HepG2 (cell line): ENCODE results near the gene PPFIA4. TPM values are rescaled to one million over a fixed set of nuclear protein-coding genes. Genes with fewer than 3 reads are reported as not detected.

Experiments used
- ATAC-seq: fragments of 200-7000 bp; cut with Tn5 transposase; 3 replicates; pipeline ENCODE4 v1.9.1; 2020; ENCODE audit warnings: mild to moderate bottlenecking, moderate library complexity
- BruUV-seq: library from RNA; stranded (reverse); fragments of 400-500 nt; replicated peaks from 2 replicates; lab custom pipeline; 2021; lab: Mats Ljungman, UMichigan
- CTCF ChIA-PET: fragments of 300-600 bp; formaldehyde crosslinking; extraction: SDS; loops from one replicate; lab custom pipeline; 2021; ENCODE audit warnings: low total read pairs, inconsistent platforms, low intra/inter-chr PET ratio; lab: Yijun Ruan, JAX
- POLR2A ChIA-PET: fragments of 350-600 bp; sonication (Branson Sonifier 250); formaldehyde crosslinking; loops from one replicate; lab custom pipeline; 2020; ENCODE audit warnings: antibody characterized with exemption, inconsistent platforms; lab: Yijun Ruan, JAX
- DNase-seq: peaks from one replicate; pipeline ENCODE4 v3.0.0-alpha.2; 2015; ENCODE audit warnings: low spot score
- FAIRE-seq: peaks from 3 replicates; lab custom pipeline; 2011; peaks lifted over from hg19 to GRCh38; lab: Jason Lieb, UNC
- H2AFZ ChIP-seq: one replicate; pipeline ENCODE4 v1.6.1; 2011; ENCODE audit warnings: low read length, inconsistent platforms
- H3K27ac ChIP-seq: fragments of 300-600 bp; 3 replicates; pipeline ENCODE4 v1.8.0; 2011; ENCODE audit warnings: mixed run types, mild to moderate bottlenecking, mixed read lengths, low read length, inconsistent platforms; ENCODE audit not compliant: insufficient read depth; ENCODE audit errors: extremely low read length
- H3K27me3 ChIP-seq, 2 experiments: fragments of 200-600 bp in 1 of 2; 2 replicates in 1 of 2; 3 replicates in 1 of 2; pipeline versions ENCODE4 v1.6.0 to v1.8.0; 2011; ENCODE audit warnings: low read length in 2 of 2, mild to moderate bottlenecking in 2 of 2, moderate library complexity in 2 of 2, inconsistent platforms in 1 of 2; ENCODE audit not compliant: insufficient read depth in 2 of 2, control insufficient read depth in 1 of 2
- H3K36me3 ChIP-seq, 2 experiments: fragments of 200-600 bp in 1 of 2; replicated peaks in 1 of 2; 2 replicates in 1 of 2; 3 replicates in 1 of 2; pipeline versions ENCODE4 v1.5.1 to v1.8.0; 2011; ENCODE audit warnings: low read length in 2 of 2, inconsistent platforms in 1 of 2; ENCODE audit not compliant: insufficient read depth in 2 of 2, control insufficient read depth in 1 of 2
- H3K4me1 ChIP-seq: 2 replicates; pipeline ENCODE4 v1.5.1; 2012; ENCODE audit warnings: low read length, inconsistent platforms; ENCODE audit not compliant: insufficient read depth
- H3K4me2 ChIP-seq: 2 replicates; pipeline ENCODE4 v1.6.0; 2011; ENCODE audit warnings: low read depth, low read length, inconsistent platforms
- H3K4me3 ChIP-seq, 3 experiments: fragments of 200-600 bp in 1 of 3; sonication (generic), shearing (Covaris generic) in 1 of 3; replicated peaks in 1 of 3; 2 replicates each; pipeline ENCODE4 v1.5.1; 2011 to 2016; ENCODE audit warnings: low read length in 3 of 3, inconsistent platforms in 2 of 3, low read depth in 2 of 3, mild to moderate bottlenecking in 2 of 3, control low read depth in 1 of 3, mixed read lengths in 1 of 3; ENCODE audit not compliant: insufficient read depth in 1 of 3
- H3K79me2 ChIP-seq: one replicate; pipeline ENCODE4 v1.6.1; 2011; ENCODE audit warnings: low read length, inconsistent platforms; ENCODE audit not compliant: insufficient read depth
- H3K9ac ChIP-seq: 2 replicates; pipeline ENCODE4 v1.6.0; 2011; ENCODE audit warnings: mild to moderate bottlenecking, low read depth, low read length, inconsistent platforms; ENCODE audit not compliant: insufficient read depth
- H3K9me3 ChIP-seq: 2 replicates; pipeline ENCODE4 v1.5.1; 2012; ENCODE audit warnings: mild to moderate bottlenecking, low read length
- H4K20me1 ChIP-seq: 2 replicates; pipeline ENCODE4 v1.6.0; 2011; ENCODE audit warnings: inconsistent platforms, mild to moderate bottlenecking, low read length, moderate library complexity; ENCODE audit not compliant: insufficient read depth
- IRF1 ChIP-seq: sonication (generic); formaldehyde crosslinking; IDR thresholded peaks from 2 replicates; pipeline ENCODE4 v1.4.0; 2020; ENCODE audit warnings: low read depth, mild to moderate bottlenecking, missing genetic modification reagents
- MTF2 ChIP-seq: sonication (generic); formaldehyde crosslinking; IDR thresholded peaks from 2 replicates; pipeline ENCODE4 v1.5.0; 2020; ENCODE audit warnings: missing genetic modification reagents, borderline replicate concordance
- RARG ChIP-seq: sonication (generic); formaldehyde crosslinking; IDR thresholded peaks from 2 replicates; pipeline ENCODE4 v1.4.0; 2020; ENCODE audit warnings: low read depth, mild to moderate bottlenecking, missing genetic modification reagents
- YEATS4 ChIP-seq: sonication (generic); formaldehyde crosslinking; IDR thresholded peaks from 2 replicates; pipeline ENCODE4 v1.4.0; 2020; ENCODE audit warnings: missing genetic modification reagents, borderline replicate concordance
- ZFP41 ChIP-seq: sonication (generic); formaldehyde crosslinking; IDR thresholded peaks from 2 replicates; pipeline ENCODE4 v1.4.0; 2020; ENCODE audit warnings: mild to moderate bottlenecking, missing genetic modification reagents, borderline replicate concordance
- ZNF296 ChIP-seq: sonication (generic); formaldehyde crosslinking; conservative IDR thresholded peaks from 2 replicates; pipeline ENCODE4 v1.5.0; 2020; ENCODE audit warnings: mild to moderate bottlenecking, missing genetic modification reagents
- ZNF337 ChIP-seq: sonication (generic); formaldehyde crosslinking; IDR thresholded peaks from 2 replicates; pipeline ENCODE4 v1.5.1; 2020; ENCODE audit warnings: missing genetic modification reagents, low read depth, mild to moderate bottlenecking, borderline replicate concordance
- ZNF350 ChIP-seq: sonication (generic); formaldehyde crosslinking; IDR thresholded peaks from 2 replicates; pipeline ENCODE4 v1.4.0; 2020; ENCODE audit warnings: mild to moderate bottlenecking, low read depth, missing genetic modification reagents, borderline replicate concordance
- ZNF644 ChIP-seq: IDR thresholded peaks from 2 replicates; pipeline ENCODE4 v1.6.1; 2016; ENCODE audit warnings: low read depth
- WGBS: methylation state at CpG from one replicate; pipeline ENCODE4 v1.1.6; 2017; ENCODE audit warnings: low lambda C conversion rate; 5-methylcytosine and 5-hydroxymethylcytosine counted together
- in situ Hi-C: cut with HindIII; loops from 2 replicates; pipeline ENCODE4 v1.10.0; 2017; ENCODE audit warnings: low pct_unique_long_range_greater_than_20kb; ENCODE audit not compliant: extremely low pct_ligation_motif_present
- intact Hi-C: fragments of 100-400 bp; cut with micrococcal nuclease; formaldehyde crosslinking; loops from one replicate; pipeline ENCODE4 v1.10.0; 2022; ENCODE audit not compliant: unreplicated experiment
- polyA plus RNA-seq, 8 experiments: library from polyadenylated mRNA; depleted of rRNA in 3 of 8; stranded (reverse) in 7 of 8; unstranded in 1 of 8; fragments of >200 nt; fragmentation: Illumina TruSeq in 4 of 8; extraction: Trizol in 4 of 8; gene quantifications; 2 replicates each; pipeline versions ENCODE4 v1.2.1 to v1.2.3, GENCODE V29; 2011 to 2016; ENCODE audit warnings: low read depth in 4 of 8, missing spikeins in 1 of 8, mixed read lengths in 1 of 8; ENCODE audit not compliant: insufficient read depth in 1 of 8
- total RNA-seq, 5 experiments: library from RNA; depleted of rRNA; stranded (reverse); fragments of >200 nt; fragmentation: Illumina TruSeq; extraction: Trizol; gene quantifications; 2 replicates each; pipeline ENCODE4 v1.2.3, GENCODE V29; 2016; ENCODE audit warnings: low read depth in 1 of 5

Gene PPFIA4
- total and polyA plus RNA-seq, 2 of the 13 experiments (the other 11 are each of a cell fraction or from before 2014, with no cell fraction given), result 6.4 TPM; not detected in 1

- Histone ChIP-seq H3K4me3 (no peak overlapping the region), H3K9me3 (no peaks in the 10 kb centered on the region), H4K20me1 (peaks cover 5% of the 10 kb centered on the region; the same call in 1 of the 2 replicates), H2AFZ (no peak overlapping the region), H3K9ac (no peak overlapping the region), H3K27ac (no peak overlapping the region), H3K27me3 (peaks cover 2 to 29% of the 10 kb centered on the region in 2 experiments; a peak in 3 of 5 replicates), H3K4me1 (no peaks in the 10 kb centered on the region), H3K4me2 (no peak overlapping the region), H3K79me2 (no peaks in the 10 kb centered on the region), H3K36me3 (no peaks in the 10 kb centered on the region)
- ATAC-seq (no peak), DNase-seq (no peak), FAIRE-seq (no peak)
- POLR2A ChIA-PET, result no interaction called here
- 44% methylated on average over 14 of the region's 15 CpGs for WGBS
- CTCF ChIA-PET, result no interaction called here
- no TSS peak for BruUV-seq
- in situ Hi-C loops (loop anchor here (5.0 kb wide), 2 partner anchors 182 to 237 kb away; no protein-coding TSS in a partner anchor), intact Hi-C loops (loop anchor here (5.0 kb wide), 1 partner anchor 182 kb away; no protein-coding TSS in a partner anchor)
- TF ChIP-seq ZNF644 (CRISPR knock-in tag) (no peak), ZNF337 (CRISPR knock-in tag) (no peak), RARG (CRISPR knock-in tag) (no peak), ZNF350 (CRISPR knock-in tag) (no peak), ZNF296 (no peak), MTF2 (CRISPR knock-in tag) (no peak), IRF1 (CRISPR knock-in tag) (no peak), YEATS4 (no peak), ZFP41 (no peak)
Observed at GRCh38 chr1:203035111-203036000, 9.1 kb downstream of the PPFIA4 start.
